Muscle of leg (tissue), 11 donors: ENCODE data around the gene LGALS1. TPM values are rescaled to one million over a fixed set of nuclear protein-coding genes. Genes with fewer than 3 reads are reported as not detected.

Source experiments
- DNase-seq: peaks from one replicate; pipeline ENCODE4 v3.0.0; 2013
- H3K27ac ChIP-seq: one replicate; pipeline ENCODE4 v1.5.1; 2013; ENCODE audit warnings: mild to moderate bottlenecking, low read length, control low read depth
- H3K27me3 ChIP-seq: one replicate; pipeline ENCODE4 v1.6.1; 2013; ENCODE audit warnings: low read length; ENCODE audit not compliant: control insufficient read depth, insufficient read depth
- H3K36me3 ChIP-seq: one replicate; pipeline ENCODE4 v1.6.1; 2013; ENCODE audit warnings: low read length; ENCODE audit not compliant: control insufficient read depth, insufficient read depth
- H3K4me1 ChIP-seq: one replicate; pipeline ENCODE4 v1.6.1; 2013; ENCODE audit warnings: low read length; ENCODE audit not compliant: control insufficient read depth, insufficient read depth
- H3K4me3 ChIP-seq: one replicate; pipeline ENCODE4 v1.5.1; 2013; ENCODE audit warnings: low read length, control low read depth
- H3K9me3 ChIP-seq: replicated peaks from 2 replicates; pipeline ENCODE4 v1.6.1; 2013; ENCODE audit warnings: low read depth, low read length; ENCODE audit not compliant: control insufficient read depth
- WGBS: methylation state at CpG from one replicate; pipeline ENCODE4 v1.1.5; 2013; ENCODE audit warnings: missing lambda C conversion rate; ENCODE audit not compliant: insufficient coverage; 5-methylcytosine and 5-hydroxymethylcytosine counted together
- polyA plus RNA-seq, 8 donors: library from polyadenylated mRNA; unstranded; fragments of 120-200 nt; gene quantifications; one replicate each; pipeline versions ENCODE4 v1.2.1 to v1.2.3, GENCODE V29; 2013; ENCODE audit warnings: inconsistent platforms in 1 of 8, low replicate concordance in 1 of 8; ENCODE audit not compliant: insufficient read length in 8 of 8, insufficient read depth in 1 of 8
- total RNA-seq: library from RNA; stranded (reverse); fragments of 120-200 nt; gene quantifications from one replicate; pipeline ENCODE4 v1.2.4, GENCODE V29; 2013

The LGALS1 gene
- total and polyA plus RNA-seq, 9 donors: 1,526 to 2,864 (median 2,103) TPM

DNA sequence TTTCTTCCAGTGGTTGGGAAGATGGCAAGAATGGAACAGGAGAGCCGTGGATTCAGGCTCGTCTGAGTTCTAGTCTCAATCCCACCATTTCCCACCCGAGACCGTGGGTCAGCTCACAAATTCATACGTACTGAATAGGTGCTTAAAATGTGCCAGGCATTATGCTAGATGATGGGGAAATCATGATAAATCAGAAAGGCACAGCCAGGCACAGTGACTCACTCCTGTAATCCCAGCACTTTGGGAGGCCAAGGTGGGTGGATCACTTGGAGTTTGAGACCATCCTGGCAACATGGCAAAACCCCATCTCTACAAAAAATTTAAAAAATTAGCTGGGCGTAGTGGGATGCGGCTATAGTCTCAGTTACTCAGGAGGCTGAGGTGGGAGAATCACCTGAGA, 28.5 kb downstream of the LGALS1 start:
- H3K27me3 ChIP-seq: no peaks in the 10 kb centered on the region
- peaks cover 6% of the 10 kb centered on the region for H3K4me1 ChIP-seq
- H3K4me3 ChIP-seq: no peak overlapping the region
- 100% methylated on average over 2 of the region's 7 CpGs for WGBS
- no peak overlapping the region for H3K27ac ChIP-seq
- H3K36me3 ChIP-seq: no peaks in the 10 kb centered on the region
- no peak for DNase-seq
- no peaks in the 10 kb centered on the region for H3K9me3 ChIP-seq

- H3K27me3 ChIP-seq: no peaks in the 10 kb centered on the region
- no peak overlapping the region for H3K27ac ChIP-seq
- no peaks in the 10 kb centered on the region for H3K9me3 ChIP-seq
- DNase-seq: no peak
- H3K4me1 ChIP-seq: peaks cover 11% of the 10 kb centered on the region
- 59% methylated on average over 2 of the region's 3 CpGs for WGBS
- H3K36me3 ChIP-seq: no peaks in the 10 kb centered on the region
- H3K4me3 ChIP-seq: no peak overlapping the region
Measured at GRCh38 chr22:37704645-37705044, 29.2 kb downstream of the LGALS1 start.

GRCh38 chr22:37705205-37705604, 29.8 kb downstream of the LGALS1 start:
- Histone ChIP-seq H3K27ac (no peak overlapping the region), H3K4me1 (peaks cover 11% of the 10 kb centered on the region), H3K27me3 (no peaks in the 10 kb centered on the region), H3K9me3 (no peaks in the 10 kb centered on the region), H3K36me3 (no peaks in the 10 kb centered on the region), H3K4me3 (no peak overlapping the region)
- no peak for DNase-seq
- 86% methylated on average over 1 of the region's 3 CpGs for WGBS

GRCh38 chr22:37708580-37709444, 33.4 kb downstream of the LGALS1 start:
- Histone ChIP-seq H3K4me3 (no peak overlapping the region), H3K27ac (no peak overlapping the region), H3K4me1 (peaks cover 8% of the 10 kb centered on the region), H3K36me3 (no peaks in the 10 kb centered on the region), H3K9me3 (no peaks in the 10 kb centered on the region), H3K27me3 (no peaks in the 10 kb centered on the region)
- 80% methylated on average over 23 of the region's 25 CpGs for WGBS
- DNase-seq: peak; percentile 38

GRCh38 chr22:37709445-37709765, 34.0 kb downstream of the LGALS1 start:
- Histone ChIP-seq H3K4me3 (no peak overlapping the region), H3K4me1 (peaks cover 8% of the 10 kb centered on the region), H3K36me3 (no peaks in the 10 kb centered on the region), H3K27ac (no peak overlapping the region), H3K27me3 (no peaks in the 10 kb centered on the region), H3K9me3 (no peaks in the 10 kb centered on the region)
- WGBS: 88% methylated on average over 11 of the region's 15 CpGs
- DNase-seq: no peak

- H3K36me3 ChIP-seq: no peaks in the 10 kb centered on the region
- no peak overlapping the region for H3K27ac ChIP-seq
- no peaks in the 10 kb centered on the region for H3K27me3 ChIP-seq
- DNase-seq: no peak
- H3K4me3 ChIP-seq: no peak overlapping the region
- no peaks in the 10 kb centered on the region for H3K9me3 ChIP-seq
- WGBS: 73% methylated on average over 3 of the region's 3 CpGs
- peaks cover 8% of the 10 kb centered on the region for H3K4me1 ChIP-seq
Measured at GRCh38 chr22:37710675-37711074, 35.2 kb downstream of the LGALS1 start.

DNA sequence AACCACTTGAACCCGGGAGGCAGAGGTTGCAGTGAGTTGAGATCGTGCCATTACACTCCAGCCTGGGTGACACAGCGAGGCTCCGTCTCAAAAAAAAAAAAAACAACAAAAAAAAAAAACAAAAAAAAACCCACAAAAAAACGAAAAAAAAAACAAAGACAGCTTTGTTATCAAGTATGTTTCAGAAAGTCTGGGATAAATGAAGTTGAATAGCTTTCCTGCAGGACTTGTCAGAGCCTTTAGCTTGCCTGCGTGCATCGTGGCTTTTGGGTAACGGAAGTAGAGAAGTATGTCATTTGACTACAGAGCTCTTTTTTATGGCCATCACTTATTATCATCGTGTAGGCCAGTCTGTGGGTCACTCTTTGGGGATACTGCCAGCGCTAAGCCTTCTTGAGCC, 36.1 kb downstream of the LGALS1 start:
- Histone ChIP-seq H3K36me3 (no peaks in the 10 kb centered on the region), H3K27me3 (no peaks in the 10 kb centered on the region), H3K4me3 (no peak overlapping the region), H3K27ac (no peak overlapping the region), H3K4me1 (peaks cover 8% of the 10 kb centered on the region), H3K9me3 (no peaks in the 10 kb centered on the region)
- WGBS: 85% methylated on average over 5 of the region's 10 CpGs
- no peak for DNase-seq

GRCh38 chr22:37713761-37714160, 38.3 kb downstream of the LGALS1 start:
- no peaks in the 10 kb centered on the region for H3K27me3 ChIP-seq
- H3K36me3 ChIP-seq: no peaks in the 10 kb centered on the region
- no peak overlapping the region for H3K27ac ChIP-seq
- no peak overlapping the region for H3K4me3 ChIP-seq
- DNase-seq: no peak
- peaks cover 7% of the 10 kb centered on the region for H3K4me1 ChIP-seq
- no peaks in the 10 kb centered on the region for H3K9me3 ChIP-seq
- WGBS: 90% methylated on average over 3 of the region's 7 CpGs

- no peaks in the 10 kb centered on the region for H3K27me3 ChIP-seq
- H3K27ac ChIP-seq: no peak overlapping the region
- H3K36me3 ChIP-seq: no peaks in the 10 kb centered on the region
- H3K4me3 ChIP-seq: no peak overlapping the region
- H3K4me1 ChIP-seq: no peaks in the 10 kb centered on the region
- H3K9me3 ChIP-seq: no peaks in the 10 kb centered on the region
- 100% methylated on average over 1 of the region's 2 CpGs for WGBS
- no peak for DNase-seq
Measured at GRCh38 chr22:37714634-37715033, 39.2 kb downstream of the LGALS1 start.

- DNase-seq: no peak
- Histone ChIP-seq H3K9me3 (no peaks in the 10 kb centered on the region), H3K4me3 (no peak overlapping the region), H3K27me3 (no peaks in the 10 kb centered on the region), H3K27ac (no peak overlapping the region), H3K36me3 (no peaks in the 10 kb centered on the region), H3K4me1 (no peaks in the 10 kb centered on the region)
- WGBS: 100% methylated on average over 1 of the region's 7 CpGs
Measured at GRCh38 chr22:37715760-37716159, 40.3 kb downstream of the LGALS1 start.

- no peak overlapping the region for H3K27ac ChIP-seq
- H3K27me3 ChIP-seq: no peaks in the 10 kb centered on the region
- DNase-seq: no peak
- no peak overlapping the region for H3K4me3 ChIP-seq
- no peaks in the 10 kb centered on the region for H3K9me3 ChIP-seq
- H3K4me1 ChIP-seq: no peaks in the 10 kb centered on the region
- H3K36me3 ChIP-seq: no peaks in the 10 kb centered on the region
- WGBS: 81% methylated on average over 5 of the region's 9 CpGs
Measured at GRCh38 chr22:37716708-37717107, 41.3 kb downstream of the LGALS1 start.
